H1 (cell line): ENCODE measurements around the gene OTOP3. TPM values are rescaled to one million over a fixed set of nuclear protein-coding genes. Genes with fewer than 3 reads are reported as not detected.

ENCODE experiments used
- CTCF ChIA-PET: fragments of 300-600 bp; sonication (Branson Sonifier 250); formaldehyde crosslinking; loops from one replicate; lab custom pipeline; 2021; ENCODE audit not compliant: partially characterized antibody; lab: Charles Lee
- POLR2A ChIA-PET: fragments of 300-600 bp; sonication (Branson Sonifier 250); formaldehyde crosslinking; loops from one replicate; lab custom pipeline; 2021; ENCODE audit warnings: inconsistent platforms; ENCODE audit not compliant: partially characterized antibody; lab: Charles Lee
- DNase-seq, 2 experiments: peaks; one replicate each; pipeline versions ENCODE4 v3.0.0 to v3.0.0-alpha.2; 2010 to 2022; ENCODE audit warnings: low spot score in 2 of 2, low read depth in 1 of 2, mixed read lengths in 1 of 2
- FAIRE-seq: peaks from 2 replicates; lab custom pipeline; 2011; peaks lifted over from hg19 to GRCh38; lab: Jason Lieb, UNC
- H2AFZ ChIP-seq: 2 replicates; pipeline ENCODE4 v1.8.1; 2012; ENCODE audit warnings: low read length, inconsistent platforms
- H2AK5ac ChIP-seq: 2 replicates; pipeline ENCODE4 v1.6.1; 2013; ENCODE audit warnings: low read depth, low read length
- H2BK120ac ChIP-seq: replicated peaks from 2 replicates; pipeline ENCODE3; 2013; ENCODE audit warnings: low read depth, low read length, inconsistent platforms
- H2BK12ac ChIP-seq: 2 replicates; pipeline ENCODE4 v1.6.1; 2013; ENCODE audit warnings: low read depth, low read length
- H2BK15ac ChIP-seq: 2 replicates; pipeline ENCODE4 v1.6.1; 2013; ENCODE audit warnings: low read length
- H2BK20ac ChIP-seq: 2 replicates; pipeline ENCODE4 v1.6.1; 2013; ENCODE audit warnings: low read length
- H2BK5ac ChIP-seq: 2 replicates; pipeline ENCODE4 v1.6.1; 2013; ENCODE audit warnings: low read depth, low read length
- H3K14ac ChIP-seq: 2 replicates; pipeline ENCODE4 v1.6.1; 2013; ENCODE audit warnings: inconsistent platforms; ENCODE audit not compliant: insufficient read length
- H3K18ac ChIP-seq: 2 replicates; pipeline ENCODE4 v1.6.1; 2013; ENCODE audit warnings: low read length; ENCODE audit errors: extremely low read depth
- H3K23ac ChIP-seq: 2 replicates; pipeline ENCODE4 v1.6.1; 2013; ENCODE audit warnings: inconsistent platforms; ENCODE audit not compliant: insufficient read length
- H3K23me2 ChIP-seq: 2 replicates; pipeline ENCODE4 v1.6.1; 2013; ENCODE audit warnings: low read depth, low read length
- H3K27ac ChIP-seq: 2 replicates; pipeline ENCODE4 v1.6.1; 2011; ENCODE audit warnings: low read depth, low read length, inconsistent platforms
- H3K27me3 ChIP-seq, 4 experiments: replicated peaks in 1 of 4; 1 replicate in 1 of 4; 2 replicates in 3 of 4; pipeline versions ENCODE4 v1.6.1 to v1.8.1; 2011 to 2013; ENCODE audit warnings: low read length in 3 of 4, mild to moderate bottlenecking in 3 of 4, inconsistent platforms in 2 of 4, mixed read lengths in 2 of 4, moderate library complexity in 1 of 4; ENCODE audit not compliant: control insufficient read depth in 3 of 4, insufficient read depth in 3 of 4; ENCODE audit errors: extremely low read depth in 1 of 4
- H3K36me3 ChIP-seq, 4 experiments: 2 replicates each; pipeline versions ENCODE4 v1.6.1 to v1.8.1; 2011 to 2013; ENCODE audit warnings: mild to moderate bottlenecking in 4 of 4, low read length in 3 of 4, moderate library complexity in 2 of 4, control low read depth in 1 of 4, inconsistent platforms in 1 of 4; ENCODE audit not compliant: insufficient read depth in 4 of 4, control insufficient read depth in 2 of 4
- H3K4ac ChIP-seq: replicated peaks from 2 replicates; pipeline ENCODE3; 2013; ENCODE audit warnings: low read length, low read depth, mixed read lengths, inconsistent platforms; ENCODE audit not compliant: insufficient read length
- H3K4me1 ChIP-seq, 4 experiments: replicated peaks in 1 of 4; 1 replicate in 1 of 4; 2 replicates in 3 of 4; pipeline versions ENCODE4 v1.6.1 to v1.8.1; 2011 to 2013; ENCODE audit warnings: low read length in 3 of 4, inconsistent platforms in 2 of 4, mixed read lengths in 1 of 4; ENCODE audit not compliant: insufficient read depth in 4 of 4, control insufficient read depth in 3 of 4
- H3K4me2 ChIP-seq, 2 experiments: 2 replicates each; pipeline versions ENCODE4 v1.6.1 to v1.8.1; 2011 to 2013; ENCODE audit warnings: low read depth in 2 of 2, low read length in 2 of 2, control low read depth in 1 of 2, inconsistent platforms in 1 of 2, mild to moderate bottlenecking in 1 of 2; ENCODE audit not compliant: insufficient read depth in 1 of 2
- H3K4me3 ChIP-seq, 4 experiments: fragments of 200-600, 300-600 bp in 1 of 4; sonication (generic), shearing (Covaris generic), sonication (Bioruptor Twin) in 1 of 4; 2 replicates each; pipeline versions ENCODE4 v1.5.1 to v1.8.1; 2011 to 2016; ENCODE audit warnings: low read length in 4 of 4, low read depth in 3 of 4, control low read depth in 2 of 4, inconsistent platforms in 2 of 4, mild to moderate bottlenecking in 2 of 4, mixed read lengths in 1 of 4, moderate library complexity in 1 of 4; ENCODE audit not compliant: insufficient read depth in 2 of 4; ENCODE audit errors: extremely low read depth in 1 of 4
- H3K56ac ChIP-seq: replicated peaks from 2 replicates; pipeline ENCODE3; 2013; ENCODE audit warnings: low read depth, mild to moderate bottlenecking, mixed read lengths, low read length, inconsistent platforms; ENCODE audit not compliant: insufficient read length
- H3K79me1 ChIP-seq: 2 replicates; pipeline ENCODE4 v1.6.1; 2013; ENCODE audit warnings: low read depth, low read length, control low read depth
- H3K79me2 ChIP-seq, 2 experiments: 2 replicates each; pipeline versions ENCODE4 v1.6.1 to v1.8.1; 2012 to 2013; ENCODE audit warnings: low read length in 2 of 2, mild to moderate bottlenecking in 2 of 2, inconsistent platforms in 1 of 2; ENCODE audit not compliant: insufficient read depth in 2 of 2, control insufficient read depth in 1 of 2
- H3K9ac ChIP-seq, 4 experiments: replicated peaks in 1 of 4; 1 replicate in 1 of 4; 2 replicates in 3 of 4; pipeline versions ENCODE4 v1.6.1 to v1.8.1; 2011 to 2013; ENCODE audit warnings: low read depth in 3 of 4, low read length in 3 of 4, control low read depth in 2 of 4, mild to moderate bottlenecking in 2 of 4, moderate library complexity in 2 of 4, inconsistent platforms in 1 of 4; ENCODE audit errors: extremely low read depth in 1 of 4
- H3K9me3 ChIP-seq, 2 experiments: 2 replicates each; pipeline versions ENCODE4 v1.6.1 to v1.8.1; 2012 to 2013; ENCODE audit warnings: mild to moderate bottlenecking in 2 of 2, moderate library complexity in 2 of 2, control low read depth in 1 of 2, inconsistent platforms in 1 of 2, low read depth in 1 of 2, low read length in 1 of 2, mixed read lengths in 1 of 2; ENCODE audit not compliant: insufficient read depth in 2 of 2
- H4K20me1 ChIP-seq, 2 experiments: replicated peaks in 1 of 2; 2 replicates each; pipeline versions ENCODE3 to v1.8.1; 2011 to 2013; ENCODE audit warnings: inconsistent platforms in 2 of 2, low read length in 2 of 2, mild to moderate bottlenecking in 1 of 2; ENCODE audit not compliant: insufficient read depth in 2 of 2, control insufficient read depth in 1 of 2
- H4K5ac ChIP-seq: 2 replicates; pipeline ENCODE4 v1.6.1; 2013; ENCODE audit warnings: low read length, low read depth, mixed read lengths, inconsistent platforms; ENCODE audit not compliant: insufficient read length
- H4K8ac ChIP-seq: 2 replicates; pipeline ENCODE4 v1.8.0; 2013; ENCODE audit warnings: mild to moderate bottlenecking, moderate library complexity, low read length, inconsistent platforms; ENCODE audit not compliant: insufficient read depth; ENCODE audit errors: extremely low read depth
- H4K91ac ChIP-seq: replicated peaks from 2 replicates; pipeline ENCODE3; 2013; ENCODE audit warnings: low read length, mixed read lengths, inconsistent platforms; ENCODE audit not compliant: insufficient read length
- CBX8 ChIP-seq: fragments of 300-800, 300-1000 bp; sonication (generic); IDR thresholded peaks from 2 replicates; pipeline ENCODE4 v1.7.1; 2016; ENCODE audit warnings: low read depth, low read length, borderline replicate concordance
- CHD2 ChIP-seq: IDR thresholded peaks from 2 replicates; pipeline ENCODE4 v1.6.1; 2012; ENCODE audit warnings: low read length, improper control_type of control experiment
- EGR1 ChIP-seq: IDR thresholded peaks from 2 replicates; pipeline ENCODE4 v1.6.1; 2011; ENCODE audit warnings: low read depth, low read length, borderline replicate concordance
- GABPA ChIP-seq: IDR thresholded peaks from 2 replicates; pipeline ENCODE4 v1.6.1; 2011; ENCODE audit warnings: mild to moderate bottlenecking, low read length, moderate library complexity, borderline replicate concordance; ENCODE audit not compliant: insufficient read depth
- KDM5A ChIP-seq: fragments of 200-600 bp; IDR thresholded peaks from 2 replicates; pipeline ENCODE4 v1.7.1; 2012; ENCODE audit warnings: mild to moderate bottlenecking, low read length, inconsistent platforms, mixed read lengths
- MAFK ChIP-seq: IDR thresholded peaks from 2 replicates; pipeline ENCODE4 v1.6.1; 2012; ENCODE audit warnings: low read depth, mild to moderate bottlenecking, improper control_type of control experiment, low read length
- RAD21 ChIP-seq, 2 experiments: IDR thresholded peaks in 1 of 2; conservative IDR thresholded peaks in 1 of 2; 2 replicates each; pipeline ENCODE4 v1.6.1; 2011; ENCODE audit warnings: low read depth in 2 of 2, low read length in 2 of 2, improper control_type of control experiment in 1 of 2, inconsistent platforms in 1 of 2, mild to moderate bottlenecking in 1 of 2, moderate library complexity in 1 of 2
- RXRA ChIP-seq: IDR thresholded peaks from 2 replicates; pipeline ENCODE4 v1.6.1; 2011; ENCODE audit warnings: low read depth, mild to moderate bottlenecking, low read length, moderate library complexity; ENCODE audit not compliant: insufficient read depth
- SP1 ChIP-seq: IDR thresholded peaks from 2 replicates; pipeline ENCODE4 v1.6.1; 2011; ENCODE audit warnings: low read depth, low read length
- SUZ12 ChIP-seq: fragments of 200-600 bp; sonication (generic); IDR thresholded peaks from 2 replicates; pipeline ENCODE4 v1.6.1; 2012; ENCODE audit warnings: mild to moderate bottlenecking, inconsistent platforms, low read length, moderate library complexity, mixed read lengths
- TCF12 ChIP-seq: IDR thresholded peaks from 2 replicates; pipeline ENCODE4 v1.6.1; 2011; ENCODE audit warnings: low read depth, mild to moderate bottlenecking, low read length
- WGBS, 2 experiments: shearing (Covaris generic) in 1 of 2; methylation state at CpG; one replicate each; pipeline versions ENCODE4 v1.1.6 to v1.1.7; 2013 to 2015; ENCODE audit warnings: low lambda C conversion rate in 2 of 2, mixed read lengths in 2 of 2, inconsistent platforms in 1 of 2, low coverage in 1 of 2, missing lambda C conversion rate in 1 of 2; ENCODE audit not compliant: insufficient replicate concordance in 2 of 2, insufficient coverage in 1 of 2, insufficient read length in 1 of 2; ENCODE audit errors: extremely low coverage in 1 of 2, missing lambda C conversion rate in 1 of 2; 5-methylcytosine and 5-hydroxymethylcytosine counted together
- polyA plus RNA-seq, 7 experiments: library from polyadenylated mRNA; depleted of rRNA in 3 of 7; stranded (reverse) in 5 of 7; unstranded in 2 of 7; fragments of >200 nt in 5 of 7; fragments of 200-250 nt in 2 of 7; gene quantifications; 1 replicate in 5 of 7; 2 replicates in 1 of 7; 4 replicates in 1 of 7; pipeline versions ENCODE4 v1.2.1 to v1.2.3, GENCODE V29; 2011 to 2013; ENCODE audit warnings: missing spikeins in 2 of 7, mixed read lengths in 2 of 7
- total RNA-seq: library from RNA; stranded (reverse); fragmentation: NEBNext Ultra II Directional; extraction: Animal tissue kit (Norgen Biotek cat#: 25700); gene quantifications from 2 replicates; pipeline ENCODE4 v1.2.1, GENCODE V29; 2021
- TF ChIP-seq, protein P1 (sequence below): IDR thresholded peaks from 2 replicates; pipeline ENCODE4 v1.6.1; 2011; ENCODE audit warnings: low read length, improper control_type of control experiment
- TF ChIP-seq, protein P2 (sequence below): IDR thresholded peaks from 2 replicates; pipeline ENCODE4 v1.6.1; 2012; ENCODE audit warnings: inconsistent platforms

OTOP3 gene
- total and polyA plus RNA-seq, 2 of the 8 experiments (the other 6 are each of a cell fraction or from before 2014, with no cell fraction given) = 0.05 TPM; not detected in 1

DNA sequence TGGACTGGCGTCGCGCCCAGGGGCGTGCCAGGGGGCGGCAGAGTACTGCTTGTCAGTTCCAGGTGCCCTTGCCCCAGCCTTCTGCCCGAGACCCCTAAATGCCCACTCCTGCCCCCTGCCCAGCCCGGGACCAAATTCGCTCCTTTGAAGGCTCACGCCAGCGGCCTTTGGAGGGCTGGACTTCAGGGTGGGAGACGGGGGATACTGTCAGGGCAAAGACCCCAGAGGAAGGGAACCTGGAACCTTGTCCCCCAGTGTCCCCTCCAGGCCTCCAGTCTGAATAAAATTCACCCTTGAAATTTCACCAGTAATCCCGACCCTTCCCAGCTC lies 737 bp downstream of the OTOP3 start:
- no peak overlapping the region for H2BK20ac ChIP-seq
- ChIA-PET POLR2A (no interaction called here), CTCF (interaction anchor here (0.8 to 49.9 kb wide), 4 partner anchors 15 to 155 kb away, joined by 3 to 1072 read pairs (median 7); no protein-coding TSS in a partner anchor)
- H4K20me1 ChIP-seq = peaks cover 2 to 6% of the 10 kb centered on the region in 2 experiments
- peaks cover 3% of the 10 kb centered on the region; the same call in 1 of the 2 replicates for H3K23me2 ChIP-seq
- no peak overlapping the region for H2BK5ac ChIP-seq
- no peak overlapping the region for H3K18ac ChIP-seq
- no peak overlapping the region for H2AK5ac ChIP-seq
- H2BK15ac ChIP-seq = no peak overlapping the region
- H2BK120ac ChIP-seq = no peak overlapping the region
- no peaks in the 10 kb centered on the region for H3K36me3 ChIP-seq
- H3K79me2 ChIP-seq = no peaks in the 10 kb centered on the region
- no peak overlapping the region for H3K9ac ChIP-seq
- H3K14ac ChIP-seq = no peak overlapping the region
- H3K4me1 ChIP-seq = peaks cover 0 to 6% (median 4%) of the 10 kb centered on the region in 4 experiments; a peak in 4 of 7 replicates
- no peaks in the 10 kb centered on the region for H3K79me1 ChIP-seq
- H3K23ac ChIP-seq = no peak overlapping the region
- no peak overlapping the region for H3K56ac ChIP-seq
- H3K4me3 ChIP-seq = peak overlapping the region in 3 of 4 experiments; percentile 28 to 54 (median 42); a peak in 4 of 8 replicates
- peaks cover 22 to 59% (median 51%) of the 10 kb centered on the region in 4 experiments for H3K27me3 ChIP-seq
- H3K27ac ChIP-seq = no peak overlapping the region
- no peak overlapping the region for H4K91ac ChIP-seq
- H4K5ac ChIP-seq = no peak overlapping the region
- no peak overlapping the region for H2AFZ ChIP-seq
- H3K9me3 ChIP-seq = no peaks in the 10 kb centered on the region
- H2BK12ac ChIP-seq = no peak overlapping the region
- no peak overlapping the region for H3K4ac ChIP-seq
- WGBS, 2 experiments = 31% methylated on average over 12 of the region's 12 CpGs; no CpG with 5 or more reads in 1 of the 2 experiments
- H3K4me2 ChIP-seq = peak overlapping the region; percentile 70
- no peak for FAIRE-seq
- DNase-seq = no peak
- H4K8ac ChIP-seq = no peak overlapping the region; the same call in 1 of the 2 replicates
- TF ChIP-seq SP1 = no peak
- no peak for TF ChIP-seq CBX8
- no peak for TF ChIP-seq EGR1
- peak in 1 of 2 experiments; percentile 12; a peak in 1 of 4 replicates for TF ChIP-seq RAD21 (IDR thresholded peaks at IDR 0.05 in 1 of 2, conservative IDR thresholded peaks at IDR 0.05 in 1 of 2; ENCODE audit: low read depth in 2 of 2, low read length in 2 of 2)
- TF ChIP-seq RXRA = no peak
- TF ChIP-seq, protein P1, sequence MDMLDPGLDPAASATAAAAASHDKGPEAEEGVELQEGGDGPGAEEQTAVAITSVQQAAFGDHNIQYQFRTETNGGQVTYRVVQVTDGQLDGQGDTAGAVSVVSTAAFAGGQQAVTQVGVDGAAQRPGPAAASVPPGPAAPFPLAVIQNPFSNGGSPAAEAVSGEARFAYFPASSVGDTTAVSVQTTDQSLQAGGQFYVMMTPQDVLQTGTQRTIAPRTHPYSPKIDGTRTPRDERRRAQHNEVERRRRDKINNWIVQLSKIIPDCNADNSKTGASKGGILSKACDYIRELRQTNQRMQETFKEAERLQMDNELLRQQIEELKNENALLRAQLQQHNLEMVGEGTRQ = no peak
- no peak for TF ChIP-seq CHD2
- no peak for TF ChIP-seq TCF12
- peak; percentile 78 for TF ChIP-seq SUZ12
- TF ChIP-seq KDM5A = no peak
- TF ChIP-seq, protein P2, sequence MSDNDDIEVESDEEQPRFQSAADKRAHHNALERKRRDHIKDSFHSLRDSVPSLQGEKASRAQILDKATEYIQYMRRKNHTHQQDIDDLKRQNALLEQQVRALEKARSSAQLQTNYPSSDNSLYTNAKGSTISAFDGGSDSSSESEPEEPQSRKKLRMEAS = no peak
- no peak for TF ChIP-seq MAFK
- TF ChIP-seq GABPA = no peak
